Inferior parietal cortex (tissue), 1 donor: ENCODE results near the gene SMDT1.
A peak's percentile ranks its signal among the peaks of the same experiment; 100 is the strongest.

Experiments
- DNase-seq: peaks from one replicate; pipeline ENCODE4 v3.0.0-alpha.2; 2016; ENCODE audit errors: extremely low spot score

The SMDT1 gene, protein sequence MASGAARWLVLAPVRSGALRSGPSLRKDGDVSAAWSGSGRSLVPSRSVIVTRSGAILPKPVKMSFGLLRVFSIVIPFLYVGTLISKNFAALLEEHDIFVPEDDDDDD

DNA sequence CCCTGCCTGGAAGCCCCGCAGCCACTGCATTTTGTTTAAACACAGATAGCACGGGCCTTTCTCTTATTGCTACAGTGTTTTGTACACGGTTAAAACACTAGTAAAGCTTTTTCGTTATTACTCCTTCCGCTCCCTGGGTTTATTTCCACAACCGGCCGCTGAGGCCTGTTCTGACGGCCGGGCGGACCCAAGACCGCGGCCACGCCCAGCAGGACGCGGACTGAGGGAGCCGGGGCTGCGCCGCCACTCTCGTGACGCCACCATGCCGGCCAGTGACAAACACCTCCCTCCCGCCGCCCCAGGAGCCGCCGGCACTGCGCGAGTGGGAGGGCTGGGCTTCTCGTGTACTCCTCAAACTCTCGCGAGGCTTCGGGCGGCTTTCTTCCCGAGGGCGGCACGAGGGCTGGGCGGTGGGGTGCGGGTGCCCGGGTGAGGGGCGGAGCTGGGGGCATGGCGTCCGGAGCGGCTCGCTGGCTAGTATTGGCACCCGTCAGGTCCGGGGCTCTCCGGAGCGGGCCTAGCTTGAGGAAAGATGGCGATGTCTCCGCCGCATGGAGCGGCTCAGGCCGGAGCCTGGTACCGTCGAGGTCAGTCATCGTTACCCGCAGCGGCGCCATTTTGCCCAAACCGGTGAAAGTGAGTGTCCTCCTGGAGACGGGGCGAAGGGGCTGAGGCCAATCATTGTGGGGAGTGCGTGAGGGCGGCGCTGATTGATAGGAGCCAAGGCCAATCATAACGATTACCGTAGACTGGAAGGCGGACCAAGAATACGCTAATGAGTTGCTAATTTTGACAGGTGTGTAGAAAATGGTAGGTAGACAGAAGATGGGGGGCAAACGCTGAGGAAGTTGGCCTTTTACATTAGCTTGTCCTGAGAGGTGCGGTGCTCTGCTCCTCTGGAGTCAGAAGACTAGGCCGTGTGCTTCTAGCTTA lies at the start of gene SMDT1:
SMDT1 (plus strand) TSS at position 382 of the 933 bp plus-strand sequence; CDS start at position 451, 69 bp downstream.
- peak; percentile 98 for DNase-seq

- DNase-seq = no peak
Measured at GRCh38 chr22:42033263-42034181, 46.0 kb upstream of the SMDT1 start.

DNA sequence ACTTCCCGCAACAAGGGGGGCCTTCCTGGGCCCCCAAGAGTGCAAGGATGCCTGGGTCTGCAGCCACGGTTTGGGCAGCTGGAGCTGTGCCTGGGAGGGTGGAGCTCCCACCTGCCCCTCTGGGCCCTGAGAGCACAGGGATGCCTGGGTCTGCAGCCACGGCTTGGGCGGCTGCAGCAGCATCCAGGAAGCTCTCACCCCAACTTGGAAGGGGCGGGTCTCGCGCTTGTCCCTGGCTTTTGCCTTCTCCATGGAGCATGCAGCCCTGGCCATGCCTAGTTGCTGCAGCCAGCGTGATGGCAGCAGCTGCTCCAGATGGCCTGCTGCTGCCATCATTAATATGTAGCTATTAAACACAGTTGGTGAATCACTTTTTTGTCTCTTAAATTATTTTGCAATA lies 44.2 kb upstream of the SMDT1 start:
- no peak for DNase-seq

GRCh38 chr22:42039271-42039670 lies 40.2 kb upstream of the SMDT1 start:
- DNase-seq = no peak

GRCh38 chr22:42041784-42042183 lies 37.7 kb upstream of the SMDT1 start:
- DNase-seq = no peak

- DNase-seq = peak; percentile 20
Measured at GRCh38 chr22:42050641-42051180, 28.8 kb upstream of the SMDT1 start.

DNA sequence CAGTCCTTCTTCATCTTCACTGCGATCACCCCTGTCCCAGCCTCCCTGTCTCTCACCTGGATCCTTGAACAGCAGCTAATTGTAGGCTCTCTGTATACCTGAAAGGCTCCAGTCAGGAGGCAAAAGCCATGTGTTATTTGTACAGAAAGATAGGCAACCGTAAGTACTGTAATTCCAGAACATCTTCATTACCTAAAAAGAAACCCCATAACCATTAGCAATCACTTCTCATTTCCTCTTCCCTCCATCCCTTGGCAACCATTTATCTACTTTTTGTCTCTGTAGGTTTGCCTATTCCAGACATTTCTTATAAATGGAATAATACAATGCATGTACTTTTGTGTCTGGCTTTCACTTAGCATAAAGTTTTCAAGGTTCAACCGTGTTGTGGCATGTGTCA lies 26.7 kb upstream of the SMDT1 start:
- DNase-seq = no peak

GRCh38 chr22:42056757-42057511 lies 22.6 kb upstream of the SMDT1 start:
- DNase-seq = no peak

- no peak for DNase-seq
Measured at GRCh38 chr22:42060489-42060888, 19.0 kb upstream of the SMDT1 start.

DNA sequence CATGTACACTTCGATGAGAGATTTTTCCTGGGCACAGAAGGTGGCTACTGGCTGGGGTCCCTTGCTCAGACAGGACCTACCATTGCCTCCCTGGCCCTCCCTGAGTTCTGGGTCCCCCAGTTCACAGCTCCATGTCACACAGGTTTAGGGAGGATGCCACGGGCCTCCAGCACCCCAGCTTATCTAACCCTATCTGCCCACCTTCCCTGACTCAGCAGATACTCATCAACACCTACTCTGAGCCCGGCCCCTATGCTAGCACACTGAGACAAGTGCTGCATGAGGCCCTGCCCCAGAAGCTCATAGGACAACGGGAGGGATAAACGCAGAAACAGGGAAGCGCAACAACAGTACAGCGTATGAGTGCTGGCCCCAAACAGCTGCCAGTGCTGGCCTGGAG lies 18.5 kb upstream of the SMDT1 start:
- no peak for DNase-seq

- DNase-seq = no peak
Measured at GRCh38 chr22:42062506-42063170, 16.9 kb upstream of the SMDT1 start.

GRCh38 chr22:42064629-42065028 lies 14.9 kb upstream of the SMDT1 start:
- DNase-seq = no peak

DNA sequence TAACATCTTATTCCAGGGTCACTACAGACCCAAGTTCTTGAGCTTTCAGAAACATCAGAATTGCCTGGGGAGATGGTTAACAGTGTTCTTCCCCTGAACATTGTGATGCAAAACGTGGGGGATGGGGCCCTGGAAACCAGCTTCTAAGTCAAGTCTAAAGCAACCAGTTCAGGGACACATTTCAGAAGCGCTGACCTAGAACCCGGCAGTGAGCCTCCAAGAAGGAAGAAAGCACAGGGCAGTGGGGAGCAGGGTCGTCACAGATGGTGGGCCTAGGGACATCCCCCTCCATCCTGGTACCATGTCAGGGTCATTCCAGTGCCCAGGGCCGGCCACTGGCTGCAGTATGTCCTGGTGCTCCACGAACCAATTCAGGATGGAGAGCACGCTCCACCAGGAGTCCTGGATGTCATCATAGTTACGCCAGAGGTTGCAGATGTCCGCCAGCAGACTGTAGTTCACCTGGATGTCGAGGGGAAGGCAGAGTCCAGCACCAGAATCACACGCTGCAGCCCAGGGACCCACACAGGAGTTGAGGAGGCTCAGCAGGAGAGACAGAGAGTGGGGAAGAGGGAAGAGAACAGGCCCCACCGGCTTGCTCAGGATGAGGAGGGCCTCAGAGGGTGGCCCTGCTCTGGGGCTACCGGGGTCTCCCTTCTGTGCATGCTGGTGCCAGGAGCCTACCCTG lies 13.9 kb upstream of the SMDT1 start:
- DNase-seq = no peak

DNA sequence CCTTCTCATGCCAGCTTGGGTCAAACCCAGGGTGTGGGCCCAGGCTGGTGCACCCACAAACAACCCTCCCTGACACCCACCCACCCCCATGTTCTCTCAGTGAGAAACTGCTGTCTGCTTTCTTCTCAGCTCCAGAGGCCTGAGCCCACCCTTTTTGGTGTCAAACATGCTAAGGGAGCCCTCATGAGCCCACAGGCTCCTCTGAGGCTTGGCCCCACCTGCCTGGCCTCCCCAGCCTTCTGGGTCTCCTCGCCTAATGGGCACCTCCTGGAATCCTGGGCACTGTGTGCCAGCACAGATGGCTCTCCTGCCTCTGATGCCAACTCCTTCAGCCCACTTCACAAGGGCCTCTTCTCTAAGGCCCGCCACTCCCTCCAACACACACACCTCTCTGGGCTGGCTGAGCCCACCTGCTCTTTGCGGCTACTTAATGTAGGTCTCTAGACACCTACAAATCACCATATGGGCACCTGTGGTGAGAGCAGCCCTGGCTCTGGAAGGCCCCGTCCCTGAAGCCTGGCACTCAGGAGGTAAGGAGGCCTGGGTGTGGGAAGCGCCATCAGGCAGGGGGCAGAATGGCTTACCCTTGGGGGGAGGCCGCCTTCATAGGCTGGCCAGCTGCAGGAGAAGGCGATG lies 13.3 kb upstream of the SMDT1 start:
- no peak for DNase-seq

GRCh38 chr22:42066937-42067336 lies 12.6 kb upstream of the SMDT1 start:
- no peak for DNase-seq

DNA sequence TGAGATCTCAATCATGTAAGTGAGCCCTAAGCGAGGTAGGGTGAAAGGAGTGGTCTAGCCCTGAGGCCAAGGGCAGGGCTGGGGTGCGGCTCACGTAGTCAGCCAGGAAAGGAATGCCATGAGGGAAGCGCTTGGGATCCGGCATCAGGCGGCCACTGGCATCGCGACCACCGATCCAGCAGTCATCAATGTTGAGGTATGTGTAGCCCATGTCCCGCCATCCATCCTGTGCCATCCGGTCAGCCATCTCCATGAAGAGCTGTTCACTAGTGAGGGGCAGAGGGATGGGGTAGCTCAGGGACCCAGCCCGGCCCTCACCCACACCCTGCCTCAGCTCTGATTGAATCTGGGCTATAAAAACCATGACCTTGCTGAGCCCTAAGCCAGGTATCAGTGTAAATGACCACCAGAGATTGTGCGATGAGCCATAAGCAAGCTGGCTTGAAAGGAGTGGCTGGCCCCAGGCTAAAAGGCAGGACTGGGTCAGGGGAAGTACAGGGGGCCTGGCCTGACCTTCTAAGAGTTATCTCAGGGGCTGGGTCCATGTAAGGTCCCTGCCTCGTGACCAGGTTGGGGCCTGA lies 11.7 kb upstream of the SMDT1 start:
- DNase-seq = no peak

DNA sequence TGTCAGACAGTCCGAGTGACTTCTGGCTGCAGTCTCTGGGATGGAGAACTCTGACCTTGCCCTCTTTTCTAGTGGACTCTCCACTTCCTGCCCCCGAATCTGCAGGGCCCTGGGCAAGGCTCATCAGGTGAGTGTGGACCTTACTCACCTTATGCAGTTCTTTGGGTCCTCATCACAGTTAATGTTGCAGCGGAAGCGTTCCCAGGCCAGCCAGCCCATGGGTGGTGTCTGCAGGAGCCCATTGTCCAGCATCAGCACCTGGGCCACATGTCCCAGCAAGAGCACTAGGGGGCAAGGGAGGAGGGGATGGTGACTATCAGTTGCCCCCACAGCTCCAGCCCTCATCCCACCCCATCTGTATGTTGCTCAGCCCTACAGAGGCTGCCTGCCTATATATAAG lies 11.2 kb upstream of the SMDT1 start:
- no peak for DNase-seq

GRCh38 chr22:42069801-42070516 lies 9.5 kb upstream of the SMDT1 start:
- peak; percentile 19 for DNase-seq
